IMR-90 (cell line): ENCODE results near the gene SAG. TPM values are rescaled to one million over a fixed set of nuclear protein-coding genes. Genes with fewer than 3 reads are reported as not detected.

Experiments used
- ATAC-seq: fragments of 200-7000 bp; cut with Tn5 transposase; 2 replicates; pipeline ENCODE4 v1.9.1; 2020; ENCODE audit warnings: low read depth, mild to moderate bottlenecking, moderate library complexity
- BruUV-seq: library from RNA; stranded (reverse); fragments of 400-500 nt; replicated peaks from 2 replicates; lab custom pipeline; 2021; lab: Mats Ljungman, UMichigan
- CTCF ChIA-PET: fragments of 300-600 bp; formaldehyde crosslinking; extraction: SDS; loops from one replicate; lab custom pipeline; 2021; ENCODE audit warnings: antibody characterized with exemption; lab: Yijun Ruan, JAX
- POLR2A ChIA-PET: fragments of 300-600 bp; sonication (Branson Sonifier 250); formaldehyde crosslinking; loops from one replicate; lab custom pipeline; 2022; ENCODE audit warnings: antibody characterized with exemption; ENCODE audit not compliant: unreplicated experiment; lab: Charles Lee
- DNase-seq: peaks from one replicate; pipeline ENCODE4 v3.0.0; 2013
- H2AFZ ChIP-seq: replicated peaks from 2 replicates; pipeline ENCODE3; 2013; ENCODE audit warnings: low read length, mild to moderate bottlenecking; ENCODE audit not compliant: poor library complexity
- H2AK5ac ChIP-seq: 2 replicates; pipeline ENCODE4 v1.6.1; 2013; ENCODE audit warnings: low read depth, low read length, inconsistent platforms
- H2AK9ac ChIP-seq: replicated peaks from 2 replicates; pipeline ENCODE3; 2013; ENCODE audit warnings: mild to moderate bottlenecking, low read depth, low read length, moderate library complexity; ENCODE audit not compliant: poor library complexity
- H2BK120ac ChIP-seq: 2 replicates; pipeline ENCODE4 v1.6.1; 2013; ENCODE audit warnings: low read depth, low read length, inconsistent platforms
- H2BK15ac ChIP-seq: 3 replicates; pipeline ENCODE4 v1.6.1; 2013; ENCODE audit warnings: low read depth, low read length, inconsistent platforms
- H2BK20ac ChIP-seq: 2 replicates; pipeline ENCODE4 v1.6.1; 2013; ENCODE audit warnings: low read depth, mild to moderate bottlenecking, inconsistent platforms, low read length, moderate library complexity
- H2BK5ac ChIP-seq: 2 replicates; pipeline ENCODE4 v1.6.1; 2013; ENCODE audit warnings: mild to moderate bottlenecking, low read depth, low read length, inconsistent platforms; ENCODE audit not compliant: poor library complexity, severe bottlenecking
- H3K14ac ChIP-seq: replicated peaks from 2 replicates; pipeline ENCODE4 v1.6.1; 2013; ENCODE audit warnings: low read depth, low read length, inconsistent platforms
- H3K18ac ChIP-seq: 2 replicates; pipeline ENCODE4 v1.6.1; 2013; ENCODE audit warnings: low read depth, low read length, control low read depth
- H3K23ac ChIP-seq: 2 replicates; pipeline ENCODE4 v1.6.1; 2013; ENCODE audit warnings: low read depth, low read length, inconsistent platforms
- H3K27ac ChIP-seq: 2 replicates; pipeline ENCODE4 v1.5.1; 2013; ENCODE audit warnings: mild to moderate bottlenecking, control low read depth, low read length; ENCODE audit not compliant: insufficient read depth
- H3K27me3 ChIP-seq: 2 replicates; pipeline ENCODE4 v1.6.1; 2013; ENCODE audit warnings: low read length; ENCODE audit not compliant: control insufficient read depth, insufficient read depth
- H3K36me3 ChIP-seq: 2 replicates; pipeline ENCODE4 v1.6.1; 2013; ENCODE audit warnings: low read length, mixed read lengths; ENCODE audit not compliant: control insufficient read depth, insufficient read depth
- H3K4ac ChIP-seq: 2 replicates; pipeline ENCODE4 v1.6.1; 2013; ENCODE audit warnings: low read depth, low read length, inconsistent platforms
- H3K4me1 ChIP-seq: 2 replicates; pipeline ENCODE4 v1.6.1; 2013; ENCODE audit warnings: low read length, mixed read lengths; ENCODE audit not compliant: control insufficient read depth, insufficient read depth
- H3K4me2 ChIP-seq: 2 replicates; pipeline ENCODE4 v1.6.1; 2013; ENCODE audit warnings: low read depth, mild to moderate bottlenecking, control low read depth, low read length, moderate library complexity
- H3K4me3 ChIP-seq: 2 replicates; pipeline ENCODE4 v1.5.1; 2013; ENCODE audit warnings: low read depth, mild to moderate bottlenecking, control low read depth, low read length, moderate library complexity; ENCODE audit not compliant: insufficient read depth
- H3K56ac ChIP-seq: 2 replicates; pipeline ENCODE4 v1.6.1; 2013; ENCODE audit warnings: low read length, inconsistent platforms; ENCODE audit not compliant: insufficient read depth; ENCODE audit errors: extremely low read depth
- H3K79me1 ChIP-seq, 2 experiments: 2 replicates each; pipeline ENCODE4 v1.6.1; 2013; ENCODE audit warnings: low read length in 2 of 2, inconsistent platforms in 1 of 2, low read depth in 1 of 2
- H3K9ac ChIP-seq: 2 replicates; pipeline ENCODE4 v1.6.1; 2013; ENCODE audit warnings: low read depth, low read length, control low read depth
- H3K9me1 ChIP-seq: 2 replicates; pipeline ENCODE4 v1.6.1; 2013; ENCODE audit warnings: low read length, inconsistent platforms; ENCODE audit not compliant: insufficient read depth
- H3K9me3 ChIP-seq: 2 replicates; pipeline ENCODE4 v1.6.1; 2013; ENCODE audit warnings: low read length; ENCODE audit not compliant: control insufficient read depth, insufficient read depth
- H4K20me1 ChIP-seq: 2 replicates; pipeline ENCODE4 v1.6.1; 2013; ENCODE audit warnings: low read length, inconsistent platforms; ENCODE audit not compliant: insufficient read depth
- H4K5ac ChIP-seq: 2 replicates; pipeline ENCODE4 v1.6.1; 2013; ENCODE audit warnings: mild to moderate bottlenecking, low read depth, low read length, control low read depth
- H4K8ac ChIP-seq, 2 experiments: 2 replicates each; pipeline ENCODE4 v1.6.1; 2013; ENCODE audit warnings: low read depth in 2 of 2, low read length in 2 of 2, control low read depth in 1 of 2, inconsistent platforms in 1 of 2
- H4K91ac ChIP-seq: 2 replicates; pipeline ENCODE4 v1.6.1; 2013; ENCODE audit warnings: low read depth, low read length, inconsistent platforms; ENCODE audit not compliant: insufficient read depth
- CEBPB ChIP-seq: IDR thresholded peaks from 2 replicates; pipeline ENCODE4 v1.6.1; 2012; ENCODE audit warnings: low read depth, low read length, improper control_type of control experiment
- MXI1 ChIP-seq: IDR thresholded peaks from 2 replicates; pipeline ENCODE4 v1.6.1; 2012; ENCODE audit warnings: low read depth, mild to moderate bottlenecking, low read length, moderate library complexity, borderline replicate concordance
- RCOR1 ChIP-seq: IDR thresholded peaks from 2 replicates; pipeline ENCODE4 v1.6.1; 2012; ENCODE audit warnings: mild to moderate bottlenecking, low read length, improper control_type of control experiment; ENCODE audit not compliant: insufficient replicate concordance
- SMC3 ChIP-seq: fragments of 150-350 bp; IDR thresholded peaks from 2 replicates; pipeline ENCODE4 v1.6.1; 2016; ENCODE audit warnings: low read depth, mild to moderate bottlenecking, antibody characterized with exemption, low read length, moderate library complexity
- WGBS, 2 experiments: methylation state at CpG; one replicate each; pipeline versions ENCODE4 v1.1.5 to v1.1.7; 2013; ENCODE audit warnings: missing lambda C conversion rate in 2 of 2; ENCODE audit not compliant: insufficient read length in 1 of 2; ENCODE audit errors: extremely low coverage in 2 of 2; 5-methylcytosine and 5-hydroxymethylcytosine counted together
- dilution Hi-C: fragments of 300-500 bp; cut with HindIII; formaldehyde crosslinking; loops from one replicate; pipeline ENCODE4 v1.14.3; 2018; ENCODE audit warnings: low sequenced_read_pairs; ENCODE audit not compliant: unreplicated experiment
- in situ Hi-C: fragments of 300-500 bp; cut with MboI; formaldehyde crosslinking; loops from 3 replicates; pipeline ENCODE4 v1.14.3; 2019; ENCODE audit warnings: low sequenced_read_pairs, inconsistent platforms, mixed read lengths
- intact Hi-C: fragments of 100-400 bp; cut with micrococcal nuclease; formaldehyde crosslinking; loops from 2 replicates; pipeline ENCODE4 v1.10.0; 2022
- polyA plus RNA-seq, 3 experiments: library from polyadenylated mRNA; depleted of rRNA; stranded (reverse); fragments of >200 nt; gene quantifications; 2 replicates each; pipeline ENCODE4 v1.2.3, GENCODE V29; 2012; ENCODE audit warnings: low replicate concordance in 1 of 3
- total RNA-seq: library from RNA; depleted of rRNA; stranded (reverse); fragments of >200 nt; gene quantifications from 2 replicates; pipeline ENCODE4 v1.2.3, GENCODE V29; 2012
- TF ChIP-seq, protein P1 (sequence below): fragments of 150-350 bp; IDR thresholded peaks from 2 replicates; pipeline ENCODE4 v1.6.1; 2017; ENCODE audit warnings: mild to moderate bottlenecking, antibody characterized with exemption, low read length, low read depth

Gene SAG
- total and polyA plus RNA-seq, 2 of the 4 experiments (the other 2 are of a cell fraction): not detected

DNA sequence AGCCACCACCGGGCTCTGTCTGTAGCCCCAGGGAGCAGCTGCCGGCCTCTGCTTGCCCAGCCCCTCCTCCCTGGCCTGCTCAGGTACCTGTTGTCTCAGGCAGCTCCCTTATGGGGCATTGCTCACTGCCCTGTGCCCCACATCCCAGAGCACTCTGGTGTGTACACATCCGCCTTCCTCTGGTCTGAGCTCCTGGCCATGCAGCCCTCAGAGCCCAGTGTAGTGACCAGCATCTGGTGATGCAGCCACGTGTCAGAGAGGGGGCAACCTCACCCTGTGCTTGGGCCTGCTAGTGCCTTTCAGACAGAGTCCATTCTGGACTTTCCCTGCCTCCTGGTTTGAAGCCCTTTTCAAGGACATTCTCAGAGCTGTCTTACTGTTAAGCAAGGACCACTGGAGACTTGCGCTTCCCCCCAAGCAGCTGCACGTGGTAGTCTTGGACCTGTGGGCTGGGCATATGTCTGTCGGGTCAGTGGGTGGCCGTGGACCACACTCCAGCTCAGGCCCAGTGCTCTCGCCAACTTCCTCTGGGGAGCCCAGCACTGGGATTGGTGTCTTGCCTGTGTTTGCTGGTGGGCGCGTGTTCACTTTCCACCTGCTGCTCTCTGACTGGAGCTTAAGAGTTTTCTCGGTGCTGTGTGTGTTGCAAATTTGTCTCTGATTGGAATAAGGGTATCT is 77.3 kb downstream of the SAG start:
- Histone ChIP-seq H3K4ac (no peak overlapping the region; the same call in 1 of the 2 replicates), H3K79me1 (peaks cover 24 to 55% of the 10 kb centered on the region in 2 experiments), H3K27ac (no peak overlapping the region), H3K4me3 (no peak overlapping the region), H4K91ac (0 out of 2 replicates have a peak overlapping the region, but pooled peaks have one; percentile 4), H3K9me3 (no peaks in the 10 kb centered on the region), H4K5ac (no peak overlapping the region), H3K9ac (no peak overlapping the region), H3K4me1 (peaks cover 24% of the 10 kb centered on the region), H2BK120ac (no peak overlapping the region), H3K14ac (no peak overlapping the region), H3K4me2 (no peak overlapping the region), H2AFZ (no peak overlapping the region), H3K23ac (no peak overlapping the region), H4K8ac (no peak overlapping the region), H3K56ac (no peak overlapping the region), H2BK20ac (no peak overlapping the region), H3K36me3 (no peaks in the 10 kb centered on the region), H4K20me1 (peaks cover 15% of the 10 kb centered on the region), H2BK5ac (no peak overlapping the region), H2BK15ac (no peak overlapping the region), H2AK9ac (peak overlapping the region; percentile 52), H3K27me3 (no peaks in the 10 kb centered on the region), H3K18ac (no peak overlapping the region), H2AK5ac (no peak overlapping the region; the same call in 1 of the 2 replicates), H3K9me1 (peaks cover 16% of the 10 kb centered on the region)
- dilution Hi-C loops: no loop called here
- ATAC-seq (no peak), DNase-seq (no peak)
- TF ChIP-seq CEBPB: no peak
- TF ChIP-seq, protein P1, sequence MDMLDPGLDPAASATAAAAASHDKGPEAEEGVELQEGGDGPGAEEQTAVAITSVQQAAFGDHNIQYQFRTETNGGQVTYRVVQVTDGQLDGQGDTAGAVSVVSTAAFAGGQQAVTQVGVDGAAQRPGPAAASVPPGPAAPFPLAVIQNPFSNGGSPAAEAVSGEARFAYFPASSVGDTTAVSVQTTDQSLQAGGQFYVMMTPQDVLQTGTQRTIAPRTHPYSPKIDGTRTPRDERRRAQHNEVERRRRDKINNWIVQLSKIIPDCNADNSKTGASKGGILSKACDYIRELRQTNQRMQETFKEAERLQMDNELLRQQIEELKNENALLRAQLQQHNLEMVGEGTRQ: no peak
- peak; percentile 14; the same call in 1 of the 2 replicates for TF ChIP-seq SMC3
- TF ChIP-seq MXI1: no peak
- no peak for TF ChIP-seq RCOR1
- 85% methylated on average over 4 of the region's 12 CpGs; no CpG with 5 or more reads in 1 of the 2 experiments for WGBS, 2 experiments
- POLR2A ChIA-PET: interaction anchor here (0.5 kb wide), 1 partner anchor 173 kb away, joined by 6 read pairs; no protein-coding TSS in a partner anchor
- in situ Hi-C loops: no loop called here
- intact Hi-C loops: no loop called here
- no TSS peak for BruUV-seq
- CTCF ChIA-PET: no interaction called here
